H9 (cell line): ENCODE data around the gene TNFRSF21. TPM values are rescaled to one million over a fixed set of nuclear protein-coding genes. Genes with fewer than 3 reads are reported as not detected.
A peak's percentile ranks its signal among the peaks of the same experiment; 100 is the strongest.

Source experiments
- DNase-seq: peaks from one replicate; pipeline ENCODE4 v3.0.0-alpha.2; 2017
- H2AFZ ChIP-seq: one replicate; pipeline ENCODE4 v1.6.1; 2013; ENCODE audit warnings: mild to moderate bottlenecking, low read length, control low read depth, moderate library complexity
- H2AK5ac ChIP-seq: 2 replicates; pipeline ENCODE4 v1.6.1; 2013; ENCODE audit warnings: low read length, control low read depth, mixed read lengths; ENCODE audit not compliant: insufficient read length
- H2BK120ac ChIP-seq: one replicate; pipeline ENCODE4 v1.6.1; 2013; ENCODE audit warnings: low read depth, mild to moderate bottlenecking, low read length, control low read depth, inconsistent platforms; ENCODE audit not compliant: poor library complexity, severe bottlenecking
- H2BK12ac ChIP-seq: 2 replicates; pipeline ENCODE4 v1.6.1; 2013; ENCODE audit warnings: low read length, control low read depth, mixed read lengths, low read depth; ENCODE audit not compliant: insufficient read length
- H2BK15ac ChIP-seq: 2 replicates; pipeline ENCODE4 v1.6.1; 2013; ENCODE audit warnings: low read depth, low read length, control low read depth
- H2BK20ac ChIP-seq: one replicate; pipeline ENCODE4 v1.6.1; 2013; ENCODE audit warnings: low read depth, mild to moderate bottlenecking, low read length, control low read depth, inconsistent platforms; ENCODE audit not compliant: poor library complexity, severe bottlenecking
- H2BK5ac ChIP-seq: 2 replicates; pipeline ENCODE4 v1.6.1; 2013; ENCODE audit warnings: low read length, control low read depth, mixed read lengths; ENCODE audit not compliant: insufficient read length
- H3K14ac ChIP-seq: 2 replicates; pipeline ENCODE4 v1.6.1; 2013; ENCODE audit warnings: low read length, control low read depth; ENCODE audit not compliant: insufficient read depth
- H3K18ac ChIP-seq: 2 replicates; pipeline ENCODE4 v1.6.1; 2013; ENCODE audit warnings: low read depth, mild to moderate bottlenecking, mixed read lengths, low read length, control low read depth; ENCODE audit not compliant: insufficient read length
- H3K23ac ChIP-seq: 2 replicates; pipeline ENCODE4 v1.6.1; 2013; ENCODE audit warnings: low read length, control low read depth, mixed read lengths, low read depth; ENCODE audit not compliant: insufficient read length
- H3K23me2 ChIP-seq: 2 replicates; pipeline ENCODE4 v1.6.1; 2013; ENCODE audit warnings: low read depth, mild to moderate bottlenecking, mixed read lengths, low read length, control low read depth; ENCODE audit not compliant: insufficient read length, poor library complexity, severe bottlenecking
- H3K27ac ChIP-seq: 2 replicates; pipeline ENCODE4 v1.5.1; 2013; ENCODE audit warnings: low read length, control low read depth, mixed read lengths, low read depth; ENCODE audit not compliant: insufficient read length
- H3K27me3 ChIP-seq: 2 replicates; pipeline ENCODE4 v1.6.1; 2013; ENCODE audit warnings: low read length, control low read depth, inconsistent platforms; ENCODE audit not compliant: insufficient read depth
- H3K4ac ChIP-seq: 2 replicates; pipeline ENCODE4 v1.6.1; 2013; ENCODE audit warnings: low read depth, mild to moderate bottlenecking, control low read depth, inconsistent platforms, low read length, moderate library complexity
- H3K4me1 ChIP-seq: 2 replicates; pipeline ENCODE4 v1.6.1; 2013; ENCODE audit warnings: low read length, control low read depth, inconsistent platforms; ENCODE audit not compliant: insufficient read depth
- H3K4me2 ChIP-seq: 2 replicates; pipeline ENCODE4 v1.6.1; 2013; ENCODE audit warnings: low read length, control low read depth, mixed read lengths; ENCODE audit not compliant: insufficient read length, insufficient read depth
- H3K56ac ChIP-seq: 2 replicates; pipeline ENCODE4 v1.6.1; 2013; ENCODE audit warnings: low read depth, mild to moderate bottlenecking, mixed read lengths, low read length, control low read depth; ENCODE audit not compliant: insufficient read length
- H3K79me1 ChIP-seq: 2 replicates; pipeline ENCODE4 v1.6.1; 2013; ENCODE audit warnings: low read depth, mild to moderate bottlenecking, moderate library complexity, low read length, control low read depth, inconsistent platforms; ENCODE audit not compliant: insufficient read depth, poor library complexity, severe bottlenecking
- H3K79me2 ChIP-seq: 2 replicates; pipeline ENCODE4 v1.6.1; 2013; ENCODE audit warnings: low read length, control low read depth, inconsistent platforms; ENCODE audit not compliant: insufficient read depth
- H3K9ac ChIP-seq: 2 replicates; pipeline ENCODE4 v1.6.1; 2013; ENCODE audit warnings: low read length, control low read depth, mixed read lengths; ENCODE audit not compliant: insufficient read length; ENCODE audit errors: extremely low read depth
- H3K9me3 ChIP-seq: one replicate; pipeline ENCODE4 v1.6.1; 2013; ENCODE audit warnings: low read depth, low read length, inconsistent platforms; ENCODE audit not compliant: control insufficient read depth
- H3T11ph ChIP-seq: one replicate; pipeline ENCODE4 v1.6.1; 2013; ENCODE audit warnings: mild to moderate bottlenecking, low read length, control low read depth, inconsistent platforms
- H4K20me1 ChIP-seq: one replicate; pipeline ENCODE4 v1.6.1; 2013; ENCODE audit not compliant: control insufficient read depth, insufficient read length, insufficient read depth
- H4K5ac ChIP-seq: 2 replicates; pipeline ENCODE4 v1.6.1; 2013; ENCODE audit warnings: low read depth, mild to moderate bottlenecking, mixed read lengths, low read length, control low read depth; ENCODE audit not compliant: insufficient read length
- H4K8ac ChIP-seq: replicated peaks from 2 replicates; pipeline ENCODE4 v1.6.1; 2013; ENCODE audit warnings: low read length, control low read depth, mixed read lengths, low read depth; ENCODE audit not compliant: insufficient read length
- H4K91ac ChIP-seq: 2 replicates; pipeline ENCODE4 v1.6.1; 2013; ENCODE audit warnings: low read depth, mild to moderate bottlenecking, moderate library complexity, mixed read lengths, low read length, control low read depth; ENCODE audit not compliant: insufficient read length
- H3K27ac Mint-ChIP-seq, 3 experiments: 2 replicates in 2 of 3; 3 replicates in 1 of 3; pipeline ENCODE4 v1.8.0; 2020 to 2021; ENCODE audit warnings: mixed read lengths in 3 of 3, mild to moderate bottlenecking in 1 of 3, moderate library complexity in 1 of 3
- H3K27me3 Mint-ChIP-seq: 2 replicates; pipeline ENCODE4 v1.8.0; 2021; ENCODE audit warnings: low read depth, mild to moderate bottlenecking, moderate library complexity, mixed read lengths
- H3K36me3 Mint-ChIP-seq, 3 experiments: 2 replicates in 2 of 3; 3 replicates in 1 of 3; pipeline ENCODE4 v1.8.0; 2020 to 2021; ENCODE audit warnings: low read depth in 3 of 3, mixed read lengths in 3 of 3; ENCODE audit not compliant: insufficient read depth in 1 of 3
- H3K4me1 Mint-ChIP-seq, 2 experiments: 2 replicates each; pipeline ENCODE4 v1.8.0; 2020; ENCODE audit warnings: mixed read lengths in 2 of 2
- H3K4me3 Mint-ChIP-seq, 2 experiments: 2 replicates in 1 of 2; 3 replicates in 1 of 2; pipeline ENCODE4 v1.8.0; 2020 to 2021; ENCODE audit warnings: mild to moderate bottlenecking in 2 of 2, mixed read lengths in 2 of 2, moderate library complexity in 1 of 2
- H3K9me3 Mint-ChIP-seq, 2 experiments: 2 replicates in 1 of 2; 3 replicates in 1 of 2; pipeline ENCODE4 v1.8.0; 2020; ENCODE audit warnings: mild to moderate bottlenecking in 2 of 2, mixed read lengths in 2 of 2, moderate library complexity in 1 of 2
- CTCF ChIP-seq: fragments of 200-600 bp; sonication (generic); conservative IDR thresholded peaks from 3 replicates; pipeline ENCODE4 v1.8.0; 2021; ENCODE audit warnings: antibody characterized with exemption, mild to moderate bottlenecking
- WGBS: extraction: QIAGEN DNeasy Blood & Tissue Kit; methylation state at CpG from one replicate; pipeline ENCODE4 v1.1.7; 2013; ENCODE audit warnings: missing lambda C conversion rate, low lambda C conversion rate, mixed read lengths; ENCODE audit not compliant: insufficient read length; ENCODE audit errors: extremely low coverage; 5-methylcytosine and 5-hydroxymethylcytosine counted together
- total RNA-seq: library from RNA; stranded (reverse); gene quantifications from 2 replicates; pipeline ENCODE4 v1.2.1, GENCODE V29; 2021

Gene TNFRSF21
- total RNA-seq, 1 experiment from 2014 or later = 39.1 TPM

- Histone ChIP-seq H2AFZ (no peak overlapping the region), H3T11ph (no peak overlapping the region), H2BK5ac (no peak overlapping the region), H3K79me1 (no peaks in the 10 kb centered on the region), H3K27me3 (no peaks in the 10 kb centered on the region), H3K23ac (no peak overlapping the region), H2AK5ac (no peak overlapping the region), H3K14ac (peak overlapping the region; percentile 79), H2BK120ac (no peak overlapping the region), H3K9me3 (no peaks in the 10 kb centered on the region), H2BK15ac (no peak overlapping the region), H4K8ac (no peak overlapping the region), H4K5ac (no peak overlapping the region), H2BK20ac (no peak overlapping the region), H3K56ac (no peak overlapping the region), H3K4ac (no peak overlapping the region), H4K91ac (no peak overlapping the region), H3K18ac (no peak overlapping the region), H3K79me2 (peaks cover 40% of the 10 kb centered on the region), H3K27ac (no peak overlapping the region), H3K4me2 (peak overlapping the region; percentile 99), H4K20me1 (no peaks in the 10 kb centered on the region), H3K9ac (peak overlapping the region; percentile 73), H2BK12ac (no peak overlapping the region), H3K23me2 (peaks cover 7% of the 10 kb centered on the region), H3K4me1 (peaks cover 2% of the 10 kb centered on the region; the same call in 1 of the 2 replicates)
- peak overlapping the region in 1 of 3 experiments; percentile 25; a peak in 2 of 7 replicates for H3K27ac Mint-ChIP-seq
- no peak for TF ChIP-seq CTCF
- peaks cover 36 to 39% of the 10 kb centered on the region in 2 experiments for H3K4me1 Mint-ChIP-seq
- no peak for DNase-seq
- H3K4me3 Mint-ChIP-seq = peak overlapping the region; percentile 91 to 96
- no CpG with 5 or more reads among the region's 3 CpGs for WGBS
- H3K27me3 Mint-ChIP-seq = no peaks in the 10 kb centered on the region
- H3K9me3 Mint-ChIP-seq = peaks cover 10 to 11% of the 10 kb centered on the region in 2 experiments
- peaks cover 6 to 15% (median 14%) of the 10 kb centered on the region in 3 experiments for H3K36me3 Mint-ChIP-seq
Measured at GRCh38 chr6:47308198-47308517, 1.5 kb downstream of the TNFRSF21 start.
